Measurements from ENCODE around the gene AMBRA1. TPM values are rescaled to one million over a fixed set of nuclear protein-coding genes. Genes with fewer than 3 reads are reported as not detected.

AMBRA1 gene
- total RNA-seq, 2 experiments from 2014 or later: 24.6 to 30.7 TPM

DNA sequence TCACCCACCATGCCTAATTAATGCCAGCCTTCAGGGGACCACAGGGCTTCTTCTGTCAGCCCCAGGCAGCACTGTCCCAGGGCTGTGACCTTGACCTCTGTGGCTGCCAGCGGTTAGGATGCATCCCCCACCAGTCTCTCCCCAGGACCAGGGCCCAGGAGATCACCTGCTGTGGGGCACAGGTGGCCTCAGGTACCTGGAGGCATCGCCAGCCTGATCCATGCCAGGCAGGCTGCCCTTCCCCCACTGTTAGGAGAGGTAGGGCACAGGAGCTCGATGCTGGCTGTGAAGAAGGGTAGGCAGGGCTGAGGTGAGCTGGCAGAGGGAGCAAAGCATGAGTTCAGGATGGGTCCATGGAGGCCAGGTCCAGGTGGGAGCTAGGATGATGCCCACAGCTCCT is 229.0 kb downstream of the AMBRA1 start:
- Histone ChIP-seq H3K4me2 (ENCODE audit: low read length) (no peak overlapping the region), H3K4me1 (ENCODE audit: insufficient read depth, low read length, poor library complexity, severe bottlenecking) (peaks cover 32% of the 10 kb centered on the region), H3K9me3 (ENCODE audit: low read length) (no peaks in the 10 kb centered on the region), H3K79me2 (ENCODE audit: insufficient read depth, low read depth, low read length) (peaks cover 31% of the 10 kb centered on the region), H3K4me3 (ENCODE audit: low read depth, low read length, poor library complexity, severe bottlenecking) (no peak overlapping the region), H2AFZ (ENCODE audit: low read length) (no peak overlapping the region), H3K36me3 (ENCODE audit: insufficient read depth, low read length) (peaks cover 41% of the 10 kb centered on the region), H3K9me2 (ENCODE audit: insufficient read depth, low read length) (no peaks in the 10 kb centered on the region), H3K27ac (ENCODE audit: low read depth, low read length, poor library complexity, severe bottlenecking) (no peak overlapping the region), H4K20me1 (ENCODE audit: insufficient read depth, low read length) (peaks cover 8% of the 10 kb centered on the region; the same call in 1 of the 2 replicates)
- ChIA-PET POLR2A (interaction anchor here (0.5 to 0.8 kb wide), 2 partner anchors 15 to 850 kb away, joined by 3 read pairs; partner anchors contain the start of gene DDB2), CTCF (ENCODE audit: unreplicated experiment) (interaction anchor here (0.7 kb wide), 1 partner anchor 15 kb away, joined by 3 read pairs; no protein-coding TSS in a partner anchor)
- no TSS peak for BruUV-seq (replicated peaks)
- intact Hi-C loops (cut with micrococcal nuclease; ENCODE audit: unreplicated experiment): no loop called here
- no peak for DNase-seq (ENCODE audit: low spot score)
- no peak for TF ChIP-seq EZH2phosphoT487 (IDR thresholded peaks at IDR 0.05; ENCODE audit: borderline replicate concordance, low read depth, low read length)
- TF ChIP-seq, protein P1, sequence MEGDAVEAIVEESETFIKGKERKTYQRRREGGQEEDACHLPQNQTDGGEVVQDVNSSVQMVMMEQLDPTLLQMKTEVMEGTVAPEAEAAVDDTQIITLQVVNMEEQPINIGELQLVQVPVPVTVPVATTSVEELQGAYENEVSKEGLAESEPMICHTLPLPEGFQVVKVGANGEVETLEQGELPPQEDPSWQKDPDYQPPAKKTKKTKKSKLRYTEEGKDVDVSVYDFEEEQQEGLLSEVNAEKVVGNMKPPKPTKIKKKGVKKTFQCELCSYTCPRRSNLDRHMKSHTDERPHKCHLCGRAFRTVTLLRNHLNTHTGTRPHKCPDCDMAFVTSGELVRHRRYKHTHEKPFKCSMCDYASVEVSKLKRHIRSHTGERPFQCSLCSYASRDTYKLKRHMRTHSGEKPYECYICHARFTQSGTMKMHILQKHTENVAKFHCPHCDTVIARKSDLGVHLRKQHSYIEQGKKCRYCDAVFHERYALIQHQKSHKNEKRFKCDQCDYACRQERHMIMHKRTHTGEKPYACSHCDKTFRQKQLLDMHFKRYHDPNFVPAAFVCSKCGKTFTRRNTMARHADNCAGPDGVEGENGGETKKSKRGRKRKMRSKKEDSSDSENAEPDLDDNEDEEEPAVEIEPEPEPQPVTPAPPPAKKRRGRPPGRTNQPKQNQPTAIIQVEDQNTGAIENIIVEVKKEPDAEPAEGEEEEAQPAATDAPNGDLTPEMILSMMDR (conservative IDR thresholded peaks at IDR 0.05; ENCODE audit: low read length): no peak

DNA sequence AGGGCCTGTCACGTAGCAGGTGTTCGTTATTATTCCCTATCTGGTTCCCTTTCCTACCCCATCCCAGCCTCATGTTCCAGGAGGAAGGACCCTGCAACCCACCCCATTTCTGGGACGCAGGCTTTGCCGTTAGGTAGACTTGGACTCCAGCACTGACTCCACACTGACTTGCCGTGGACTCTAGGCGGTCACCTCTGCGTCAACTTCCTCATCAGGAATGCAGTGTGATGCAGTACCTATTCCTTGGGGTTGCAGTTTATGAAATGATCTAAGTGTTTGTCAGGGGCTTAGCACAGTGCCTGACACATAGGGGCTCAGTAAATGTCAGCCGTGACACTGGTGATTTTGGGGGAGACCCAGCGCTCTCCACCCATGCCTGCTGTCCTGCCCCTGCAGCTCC is 229.8 kb downstream of the AMBRA1 start:
- TF ChIP-seq, protein P1 (conservative IDR thresholded peaks at IDR 0.05; ENCODE audit: low read length): no peak
- no peak for TF ChIP-seq EZH2phosphoT487 (IDR thresholded peaks at IDR 0.05; ENCODE audit: borderline replicate concordance, low read depth, low read length)
- no peak for DNase-seq (ENCODE audit: low spot score)
- H3K36me3 ChIP-seq (ENCODE audit: insufficient read depth, low read length): peaks cover 34% of the 10 kb centered on the region
- H3K9me2 ChIP-seq (ENCODE audit: insufficient read depth, low read length): no peaks in the 10 kb centered on the region
- peaks cover 8% of the 10 kb centered on the region; the same call in 1 of the 2 replicates for H4K20me1 ChIP-seq (ENCODE audit: insufficient read depth, low read length)
- peaks cover 32% of the 10 kb centered on the region for H3K79me2 ChIP-seq (ENCODE audit: insufficient read depth, low read depth, low read length)
- peaks cover 33% of the 10 kb centered on the region for H3K4me1 ChIP-seq (ENCODE audit: insufficient read depth, low read length, poor library complexity, severe bottlenecking)
- no peak overlapping the region for H2AFZ ChIP-seq (ENCODE audit: low read length)
- ChIA-PET CTCF (ENCODE audit: unreplicated experiment) (interaction anchor here (0.8 kb wide), 1 partner anchor 12 kb away, joined by 6 read pairs; no protein-coding TSS in a partner anchor), POLR2A (no interaction called here)
- no peaks in the 10 kb centered on the region for H3K9me3 ChIP-seq (ENCODE audit: low read length)
- intact Hi-C loops (cut with micrococcal nuclease; ENCODE audit: unreplicated experiment): no loop called here
- H3K27ac ChIP-seq (ENCODE audit: low read depth, low read length, poor library complexity, severe bottlenecking): no peak overlapping the region
- H3K4me2 ChIP-seq (ENCODE audit: low read length): no peak overlapping the region
- no TSS peak for BruUV-seq (replicated peaks)
- H3K4me3 ChIP-seq (ENCODE audit: low read depth, low read length, poor library complexity, severe bottlenecking): no peak overlapping the region

DNA sequence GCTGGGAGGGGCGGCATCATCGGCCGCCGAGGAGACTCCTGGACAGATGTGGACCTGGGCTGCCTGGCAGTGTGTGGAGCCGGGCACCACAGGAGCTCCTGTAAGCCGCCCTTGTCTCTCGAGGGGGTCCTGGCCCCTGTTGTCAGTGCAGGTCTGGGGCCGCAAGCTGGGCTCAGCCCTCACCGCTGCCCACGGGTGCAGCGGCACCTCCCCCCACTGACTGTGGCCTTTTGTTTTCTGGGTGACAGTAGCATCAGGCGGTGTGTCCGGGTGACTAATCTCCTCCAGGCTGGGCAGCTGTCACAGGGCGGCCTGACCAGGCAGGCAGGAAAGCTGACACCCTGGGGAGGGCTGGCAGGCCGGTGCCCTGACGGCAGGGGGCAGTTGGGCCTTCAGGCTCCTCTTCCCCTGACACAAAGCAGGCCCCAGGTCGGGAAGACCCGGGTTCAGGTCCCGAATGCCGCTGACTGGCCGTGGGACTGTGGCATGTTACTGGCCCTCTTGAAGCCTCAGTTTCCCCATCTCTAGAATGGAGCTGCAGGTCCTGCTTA is 230.3 kb downstream of the AMBRA1 start:
- ChIA-PET CTCF (ENCODE audit: unreplicated experiment) (interaction anchor here (0.8 kb wide), 1 partner anchor 11 kb away, joined by 6 read pairs; no protein-coding TSS in a partner anchor), POLR2A (interaction anchor here (2.6 kb wide), 1 partner anchor 11 kb away, joined by 14 read pairs; no protein-coding TSS in a partner anchor)
- H3K79me2 ChIP-seq (ENCODE audit: insufficient read depth, low read depth, low read length): peaks cover 34% of the 10 kb centered on the region
- H3K4me3 ChIP-seq (ENCODE audit: low read depth, low read length, poor library complexity, severe bottlenecking): no peak overlapping the region
- no peaks in the 10 kb centered on the region for H3K9me3 ChIP-seq (ENCODE audit: low read length)
- peaks cover 29% of the 10 kb centered on the region for H3K36me3 ChIP-seq (ENCODE audit: insufficient read depth, low read length)
- no peak overlapping the region for H2AFZ ChIP-seq (ENCODE audit: low read length)
- BruUV-seq (replicated peaks): no TSS peak
- no peak for DNase-seq (ENCODE audit: low spot score)
- peak overlapping the region; percentile 94; the same call in 1 of the 2 replicates for H3K4me2 ChIP-seq (ENCODE audit: low read length)
- peaks cover 33% of the 10 kb centered on the region for H3K4me1 ChIP-seq (ENCODE audit: insufficient read depth, low read length, poor library complexity, severe bottlenecking)
- peaks cover 6% of the 10 kb centered on the region; the same call in 1 of the 2 replicates for H4K20me1 ChIP-seq (ENCODE audit: insufficient read depth, low read length)
- no peaks in the 10 kb centered on the region for H3K9me2 ChIP-seq (ENCODE audit: insufficient read depth, low read length)
- intact Hi-C loops (cut with micrococcal nuclease; ENCODE audit: unreplicated experiment): no loop called here
- TF ChIP-seq, protein P1 (conservative IDR thresholded peaks at IDR 0.05; ENCODE audit: low read length): no peak
- no peak for TF ChIP-seq EZH2phosphoT487 (IDR thresholded peaks at IDR 0.05; ENCODE audit: borderline replicate concordance, low read depth, low read length)
- H3K27ac ChIP-seq (ENCODE audit: low read depth, low read length, poor library complexity, severe bottlenecking): no peak overlapping the region
